NCI-H1048 (cell line): Measurements from ENCODE around the gene CYP26A1.

Source experiments
- DNase-seq: peaks from one replicate; lab custom pipeline; 2025; lab: John Stamatoyannopoulos, UW

Gene CYP26A1

DNA sequence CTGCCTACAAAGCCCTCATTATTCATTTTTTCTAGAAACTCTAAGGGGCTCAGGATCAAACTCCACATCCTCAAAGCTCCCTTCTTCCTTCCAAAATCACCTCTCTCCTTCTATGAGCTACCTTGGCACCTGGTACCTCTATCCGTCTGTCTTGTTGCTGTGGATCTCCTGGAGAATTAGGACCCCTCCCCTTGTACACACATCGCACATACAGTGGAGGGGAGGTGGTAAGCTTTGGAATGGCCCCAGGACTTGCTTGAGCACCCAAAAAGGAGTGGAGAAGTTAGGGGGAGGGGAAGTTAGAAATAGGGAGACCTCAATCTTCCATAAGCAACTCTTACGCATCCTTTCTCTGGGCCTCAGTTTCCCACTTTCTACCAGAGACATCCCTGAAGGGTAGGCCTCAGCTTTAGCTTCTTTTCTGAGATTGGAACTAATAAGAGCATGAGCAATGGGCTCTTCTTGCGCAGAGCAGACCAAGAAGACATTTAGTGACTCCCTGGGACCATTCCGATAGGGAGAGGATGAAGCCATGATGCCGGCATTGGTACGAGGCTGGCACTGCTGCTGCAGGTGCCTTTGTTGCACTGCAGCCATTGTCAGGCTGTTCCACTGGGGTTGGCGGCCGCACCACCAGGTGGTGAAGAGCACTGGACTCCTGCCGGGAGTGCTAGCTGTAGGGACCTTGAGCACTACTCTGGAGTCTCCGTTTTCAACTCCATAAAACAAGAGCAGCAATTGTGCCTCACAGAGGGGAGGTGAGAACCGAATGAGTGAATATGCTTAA lies 8.6 kb upstream of the CYP26A1 start:
- no peak for DNase-seq

DNA sequence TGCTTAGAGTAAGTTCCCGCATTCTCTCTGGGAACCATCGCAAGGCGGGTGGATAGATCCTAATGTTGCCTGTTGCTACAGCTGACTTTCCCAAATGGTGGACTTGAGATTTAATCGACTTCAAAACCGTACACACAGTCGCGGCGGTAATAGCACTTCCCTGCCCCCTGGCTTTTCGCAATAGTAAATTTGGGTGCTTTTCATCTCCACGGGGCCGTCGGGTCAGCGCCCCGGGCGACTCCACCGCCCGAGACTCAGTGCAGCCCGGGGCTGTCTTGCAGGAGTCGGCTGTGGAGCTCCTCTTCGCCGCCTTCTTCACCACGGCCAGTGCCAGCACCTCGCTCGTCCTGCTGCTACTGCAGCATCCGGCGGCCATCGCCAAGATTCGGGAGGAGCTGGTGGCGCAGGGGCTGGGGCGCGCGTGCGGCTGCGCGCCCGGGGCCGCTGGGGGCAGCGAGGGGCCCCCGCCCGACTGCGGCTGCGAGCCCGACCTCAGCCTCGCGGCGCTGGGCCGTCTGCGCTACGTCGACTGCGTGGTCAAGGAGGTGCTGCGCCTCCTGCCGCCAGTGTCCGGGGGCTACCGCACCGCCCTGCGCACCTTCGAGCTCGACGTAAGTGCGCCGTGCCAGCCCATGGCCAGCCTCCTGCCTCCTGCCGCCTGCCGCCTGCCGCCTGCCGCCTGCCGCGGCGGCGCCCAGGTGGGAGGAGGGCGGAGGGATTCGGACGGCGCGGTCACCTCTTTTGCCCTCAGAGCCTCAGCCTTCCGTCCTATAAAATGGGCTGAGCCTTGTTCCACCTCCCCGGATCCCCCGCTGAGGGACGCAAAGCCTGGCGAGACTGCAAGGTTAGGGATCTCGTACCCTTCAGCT lies 7.8 kb upstream of the CYP26A1 start:
- no peak for DNase-seq

- DNase-seq: no peak
Measured at GRCh38 chr10:93066544-93066913, 7.2 kb upstream of the CYP26A1 start.

GRCh38 chr10:93067443-93068365 lies 6.0 kb upstream of the CYP26A1 start:
- no peak for DNase-seq

- DNase-seq: no peak
Measured at GRCh38 chr10:93068411-93069244, 5.1 kb upstream of the CYP26A1 start.

- no peak for DNase-seq
Measured at GRCh38 chr10:93069245-93069561, 4.5 kb upstream of the CYP26A1 start.

DNA sequence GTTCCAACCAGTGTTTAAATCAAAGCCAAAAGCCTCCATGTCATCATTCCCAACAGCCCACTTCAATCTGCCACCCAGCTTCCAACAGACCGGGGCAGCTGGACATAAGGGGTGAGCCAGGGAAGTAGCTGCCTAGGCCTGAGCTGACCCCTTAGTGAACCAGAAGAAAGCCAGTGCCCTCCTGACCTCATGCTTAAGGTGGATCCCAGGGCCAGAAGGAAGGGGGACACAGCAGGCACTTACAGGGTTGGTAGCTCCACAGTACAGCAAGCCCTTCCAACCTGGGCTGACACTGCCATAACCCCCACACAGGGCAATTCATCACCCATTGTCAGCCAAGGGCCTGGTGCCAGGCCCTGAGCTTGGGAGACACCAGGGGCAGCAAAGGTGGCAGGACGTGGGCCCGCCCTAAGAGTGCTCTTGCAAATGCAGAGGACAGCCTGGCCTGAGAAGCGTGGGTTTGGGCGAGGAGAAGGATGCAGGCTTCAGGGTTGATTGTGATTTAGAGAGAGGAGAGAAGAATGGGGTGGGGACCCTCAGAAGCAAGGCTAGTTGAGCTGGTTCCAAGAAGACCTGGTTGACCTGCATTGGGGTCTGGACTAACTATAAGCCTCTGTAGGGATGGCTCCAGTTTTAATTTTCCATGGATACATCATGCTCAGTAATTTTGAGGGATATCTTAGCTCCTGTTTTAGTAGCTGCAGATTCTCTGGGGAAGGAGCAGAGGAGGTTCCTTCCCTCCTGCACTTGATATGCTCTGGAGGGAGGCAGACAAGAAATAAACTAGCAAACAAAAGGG lies 3.1 kb upstream of the CYP26A1 start:
- DNase-seq: no peak

DNA sequence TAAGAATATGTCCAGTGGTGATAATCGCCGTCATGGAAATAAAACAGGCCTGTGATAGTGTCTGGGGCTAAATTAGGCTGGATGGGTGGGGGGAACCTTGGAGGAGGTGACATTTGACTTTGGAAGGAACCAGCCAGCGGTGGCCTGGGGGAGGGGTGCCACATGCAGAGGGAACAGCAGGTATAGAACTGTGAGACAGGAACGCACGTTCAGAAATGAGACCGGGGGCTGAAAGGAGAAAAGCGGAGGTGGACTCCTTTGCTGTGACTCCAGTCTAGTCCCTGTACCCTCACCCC lies 2.6 kb upstream of the CYP26A1 start:
- no peak for DNase-seq

DNA sequence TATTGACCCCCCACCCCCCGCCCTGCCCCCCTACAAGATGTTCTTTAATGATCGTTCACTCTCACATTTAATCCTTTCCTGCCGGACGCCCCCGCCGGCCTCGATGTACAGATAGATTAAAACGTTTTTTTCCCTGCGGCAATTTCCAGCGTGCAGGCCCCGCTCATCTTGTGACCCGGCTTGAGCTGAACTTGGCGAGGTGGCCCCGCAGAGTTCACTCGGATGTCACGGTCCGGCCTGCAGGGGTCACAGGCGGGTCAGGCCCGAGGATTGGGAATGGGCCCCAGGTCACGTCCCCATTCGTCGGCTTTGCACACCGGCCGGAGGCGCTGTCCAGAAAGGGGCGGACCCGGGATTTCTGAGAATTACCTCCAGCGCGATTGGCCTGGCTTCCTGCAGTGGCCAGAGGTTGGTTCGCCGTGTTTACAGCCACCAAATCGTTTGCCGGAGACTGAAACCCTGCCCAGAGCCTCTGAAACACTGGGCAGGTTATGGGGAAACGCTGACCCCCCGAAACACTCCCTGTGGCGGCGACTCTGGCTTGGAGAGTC lies 1.9 kb upstream of the CYP26A1 start:
- DNase-seq: no peak

DNA sequence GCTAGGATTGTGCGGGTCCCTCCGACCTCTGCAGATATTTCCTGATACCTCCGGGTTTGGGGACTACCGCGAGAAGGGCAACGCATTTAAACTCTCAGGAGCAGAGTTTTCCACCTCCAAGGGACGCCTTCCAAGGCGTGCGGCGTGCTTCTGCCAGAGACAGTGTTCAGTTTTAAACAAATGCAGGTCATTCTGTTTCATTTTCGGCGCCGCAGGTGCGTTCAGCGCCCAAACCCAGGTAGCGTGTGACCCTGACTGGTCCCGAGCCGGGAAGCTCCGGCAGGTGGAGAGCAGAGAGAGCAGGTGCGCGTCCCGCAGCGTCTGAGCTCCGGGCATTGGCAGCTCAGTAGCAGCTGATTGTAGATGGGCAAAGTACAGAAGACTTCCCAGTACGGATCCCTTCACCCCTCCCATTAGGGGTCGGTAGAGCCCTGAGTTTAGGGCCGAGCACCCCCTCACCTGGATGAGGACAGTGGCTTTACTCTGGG lies 1.4 kb upstream of the CYP26A1 start:
- DNase-seq: no peak

GRCh38 chr10:93072713-93073538 lies 767 bp upstream of the CYP26A1 start:
- no peak for DNase-seq

GRCh38 chr10:93074147-93074596 lies 479 bp downstream of the CYP26A1 start:
- DNase-seq: no peak

GRCh38 chr10:93074597-93075368 lies 1.1 kb downstream of the CYP26A1 start:
- DNase-seq: no peak

DNA sequence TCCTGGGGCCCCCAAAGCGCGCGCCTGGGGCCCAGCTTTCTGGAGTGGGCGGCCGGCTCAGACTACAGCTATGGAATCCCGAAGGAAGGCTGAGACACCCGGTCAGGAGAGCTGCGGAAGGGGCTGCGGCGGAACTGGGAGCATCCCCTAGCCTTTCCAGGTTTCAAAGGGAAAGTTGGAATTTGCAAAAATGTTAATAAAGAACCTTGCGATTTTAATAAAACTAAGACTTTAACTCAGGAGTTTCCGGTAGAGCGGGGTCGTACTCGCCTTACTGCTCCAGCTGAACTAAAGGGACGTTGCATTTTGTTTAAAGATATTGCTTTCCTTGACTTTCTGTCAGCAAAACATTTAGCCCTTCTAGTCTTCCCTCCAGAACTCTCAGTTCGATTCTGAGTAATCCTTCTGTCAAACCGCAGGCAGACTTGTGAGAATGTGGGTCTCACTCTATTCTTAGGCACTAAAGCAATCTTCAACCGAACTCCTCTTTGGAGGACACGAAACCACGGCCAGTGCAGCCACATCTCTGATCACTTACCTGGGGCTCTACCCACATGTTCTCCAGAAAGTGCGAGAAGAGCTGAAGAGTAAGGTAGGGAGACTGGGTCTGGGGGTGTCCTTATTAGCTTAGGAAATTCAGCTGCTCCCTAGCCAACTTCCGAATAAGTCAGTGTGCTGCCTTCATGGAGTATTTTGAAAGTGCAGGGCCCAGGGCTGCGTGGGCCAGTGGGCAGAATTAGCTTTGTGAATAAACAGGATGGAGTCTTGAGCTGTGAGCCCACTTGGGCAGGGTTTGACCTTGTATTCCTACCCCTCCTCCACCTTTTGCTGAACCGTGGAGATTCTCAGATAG lies 1.9 kb downstream of the CYP26A1 start:
- no peak for DNase-seq

DNA sequence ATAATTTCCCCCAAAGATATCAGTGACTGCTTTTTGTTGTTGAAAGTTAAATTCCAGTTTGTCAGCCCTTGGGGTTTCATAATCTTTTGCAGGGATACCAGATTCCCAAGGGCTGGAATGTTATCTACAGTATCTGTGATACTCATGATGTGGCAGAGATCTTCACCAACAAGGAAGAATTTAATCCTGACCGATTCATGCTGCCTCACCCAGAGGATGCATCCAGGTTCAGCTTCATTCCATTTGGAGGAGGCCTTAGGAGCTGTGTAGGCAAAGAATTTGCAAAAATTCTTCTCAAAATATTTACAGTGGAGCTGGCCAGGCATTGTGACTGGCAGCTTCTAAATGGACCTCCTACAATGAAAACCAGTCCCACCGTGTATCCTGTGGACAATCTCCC lies 3.2 kb downstream of the CYP26A1 start:
- DNase-seq: no peak

DNA sequence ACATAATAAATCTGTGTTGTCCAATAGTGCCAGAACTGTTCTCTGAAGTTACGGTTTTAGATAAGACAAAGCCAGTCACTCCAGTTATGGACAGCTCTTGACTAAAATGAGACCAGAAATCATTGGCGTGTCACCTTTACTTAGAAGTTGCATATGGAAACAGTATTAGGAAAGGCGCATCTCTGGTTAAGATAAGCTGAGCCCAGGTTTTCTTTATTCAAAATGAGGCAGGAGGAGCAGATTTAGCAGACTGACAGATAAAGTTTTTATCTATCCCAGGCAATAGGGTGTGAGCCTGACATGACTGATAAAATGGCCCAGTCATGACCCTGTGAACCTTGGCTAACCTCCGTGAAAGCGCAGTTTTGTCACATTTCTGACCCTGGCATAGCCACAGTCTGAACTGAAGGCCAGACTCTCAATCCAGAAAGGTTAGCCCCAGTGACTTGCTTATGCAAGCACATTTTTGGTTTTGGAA lies 4.2 kb downstream of the CYP26A1 start:
- DNase-seq: no peak

- DNase-seq: no peak
Measured at GRCh38 chr10:93079663-93080349, 6.1 kb downstream of the CYP26A1 start.
